GM12878 (cell line): ENCODE results near the gene SNAI3. TPM values are rescaled to one million over a fixed set of nuclear protein-coding genes. Genes with fewer than 3 reads are reported as not detected.

Source experiments
- ATAC-seq: fragments of 200-7000 bp; cut with Tn5 transposase; 3 replicates; pipeline ENCODE4 v1.9.1; 2020; ENCODE audit warnings: mild to moderate bottlenecking, moderate library complexity
- BruUV-seq: library from RNA; stranded (reverse); fragments of 400-500 nt; replicated peaks from 2 replicates; lab custom pipeline; 2021; lab: Mats Ljungman, UMichigan
- CTCF ChIA-PET: fragments of 300-600 bp; sonication (Branson Sonifier 250); formaldehyde crosslinking; extraction: SDS; loops from one replicate; lab custom pipeline; 2021; ENCODE audit warnings: inconsistent platforms; lab: Yijun Ruan, JAX
- POLR2A ChIA-PET: fragments of 350-600 bp; formaldehyde crosslinking; extraction: SDS; loops from one replicate; lab custom pipeline; 2021; ENCODE audit warnings: inconsistent platforms; lab: Charles Lee
- RAD21 ChIA-PET: fragments of 300-600 bp; sonication (Branson Sonifier 250); formaldehyde crosslinking; loops from one replicate; lab custom pipeline; 2023; ENCODE audit warnings: antibody characterized with exemption; ENCODE audit not compliant: unreplicated experiment; lab: Charles Lee
- SMC1A ChIA-PET: fragments of 300-600 bp; sonication (Branson Sonifier 250); formaldehyde crosslinking; loops from one replicate; lab custom pipeline; 2023; ENCODE audit not compliant: unreplicated experiment, uncharacterized antibody; lab: Charles Lee
- DNase-seq: peaks from one replicate; pipeline ENCODE4 v3.0.0-alpha.2; 2011; ENCODE audit warnings: low read depth, low spot score
- FAIRE-seq: peaks from 3 replicates; lab custom pipeline; 2011; peaks lifted over from hg19 to GRCh38; lab: Jason Lieb, UNC
- H2AFZ ChIP-seq: 2 replicates; pipeline ENCODE4 v1.6.0; 2011; ENCODE audit warnings: low read depth, low read length, control low read depth; ENCODE audit not compliant: control insufficient read depth
- H3K27ac ChIP-seq: 2 replicates; pipeline ENCODE4 v1.5.1; 2011; ENCODE audit warnings: control low read depth; ENCODE audit not compliant: control insufficient read depth, insufficient read depth
- H3K27me3 ChIP-seq, 2 experiments: replicated peaks in 1 of 2; 2 replicates each; pipeline versions ENCODE4 v1.6.0 to v1.6.1; 2011; ENCODE audit warnings: low read length in 1 of 2; ENCODE audit not compliant: control insufficient read depth in 2 of 2, insufficient read depth in 2 of 2
- H3K36me3 ChIP-seq, 2 experiments: 2 replicates each; pipeline ENCODE4 v1.5.1; 2011; ENCODE audit warnings: low read length in 1 of 2; ENCODE audit not compliant: control insufficient read depth in 2 of 2, insufficient read depth in 2 of 2
- H3K4me1 ChIP-seq: 2 replicates; pipeline ENCODE4 v1.6.1; 2011; ENCODE audit warnings: mild to moderate bottlenecking, low read length, moderate library complexity, mixed read lengths; ENCODE audit not compliant: control insufficient read depth, insufficient read depth
- H3K4me2 ChIP-seq: 2 replicates; pipeline ENCODE4 v1.6.0; 2011; ENCODE audit warnings: control low read depth; ENCODE audit not compliant: control insufficient read depth, insufficient read depth
- H3K4me3 ChIP-seq: fragments of 200-600 bp; sonication (generic); 2 replicates; pipeline ENCODE4 v1.5.1; 2016
- H3K79me2 ChIP-seq: 2 replicates; pipeline ENCODE4 v1.6.0; 2011; ENCODE audit warnings: low read length; ENCODE audit not compliant: control insufficient read depth, insufficient read depth
- H3K9ac ChIP-seq: 2 replicates; pipeline ENCODE4 v1.8.0; 2011; ENCODE audit warnings: low read length, control low read depth, mixed read lengths; ENCODE audit not compliant: control insufficient read depth, insufficient read depth
- H3K9me3 ChIP-seq: replicated peaks from 3 replicates; pipeline ENCODE4 v1.5.1; 2011; ENCODE audit warnings: mild to moderate bottlenecking, low read length; ENCODE audit not compliant: control insufficient read depth, insufficient read depth
- H4K20me1 ChIP-seq: 2 replicates; pipeline ENCODE4 v1.6.0; 2011; ENCODE audit not compliant: control insufficient read depth, insufficient read depth
- POLR2A ChIP-seq: IDR thresholded peaks from 2 replicates; pipeline ENCODE4 v1.6.1; 2011; ENCODE audit warnings: low read depth, mild to moderate bottlenecking, low read length
- RAD21 ChIP-seq: IDR thresholded peaks from 2 replicates; pipeline ENCODE4 v1.6.1; 2011; ENCODE audit warnings: mild to moderate bottlenecking, low read depth, low read length, moderate library complexity; ENCODE audit not compliant: insufficient read depth
- SUZ12 ChIP-seq: fragments of 200-600 bp; sonication (generic); IDR thresholded peaks from one replicate; pipeline ENCODE4 v1.6.1; 2018; ENCODE audit warnings: antibody characterized with exemption, mild to moderate bottlenecking; ENCODE audit not compliant: unreplicated experiment
- WGBS: methylation state at CpG from one replicate; pipeline ENCODE4 v1.1.6; 2016; ENCODE audit warnings: low lambda C conversion rate; ENCODE audit not compliant: insufficient replicate concordance, insufficient coverage; ENCODE audit errors: missing lambda C conversion rate; 5-methylcytosine and 5-hydroxymethylcytosine counted together
- in situ Hi-C: fragments of 300-500 bp; cut with MboI; formaldehyde crosslinking; loops from 9 replicates; pipeline ENCODE4 v1.14.3; 2018; ENCODE audit warnings: mixed read lengths
- intact Hi-C: fragments of 100-400 bp; cut with micrococcal nuclease; formaldehyde crosslinking; loops from one replicate; pipeline ENCODE4 v1.14.2; 2022; ENCODE audit not compliant: unreplicated experiment
- polyA plus RNA-seq, 11 experiments: library from polyadenylated mRNA; depleted of rRNA in 4 of 11; unstranded in 6 of 11; stranded (reverse) in 5 of 11; fragments of >200 nt; fragmentation: Nextera tagmentation in 4 of 11; fragmentation: Illumina TruSeq in 1 of 11; extraction: Ambion mirVana in 4 of 11; extraction: Trizol in 1 of 11; gene quantifications; 1 replicate in 1 of 11; 2 replicates in 10 of 11; pipeline versions ENCODE4 v1.2.1 to v1.2.3, GENCODE V29; 2011 to 2016; ENCODE audit warnings: inconsistent platforms in 2 of 11, missing spikeins in 2 of 11, low read depth in 1 of 11
- total RNA-seq, 4 experiments: library from RNA; depleted of rRNA in 3 of 4; stranded (reverse); fragments of >200 nt in 3 of 4; fragmentation: Illumina TruSeq in 1 of 4; extraction: Trizol in 1 of 4; gene quantifications; 2 replicates each; pipeline versions ENCODE4 v1.2.1 to v1.2.3, GENCODE V29; 2013 to 2021
- TF ChIP-seq, protein P1 (sequence below): fragments of 450-650 bp; IDR thresholded peaks from 2 replicates; pipeline ENCODE4 v1.6.1; 2017; ENCODE audit warnings: mild to moderate bottlenecking
- TF ChIP-seq, protein P2 (sequence below): fragments of 450-650 bp; IDR thresholded peaks from 2 replicates; pipeline ENCODE4 v1.6.1; 2016; ENCODE audit warnings: mild to moderate bottlenecking, moderate library complexity, borderline replicate concordance

Gene SNAI3
- total and polyA plus RNA-seq, 10 of the 15 experiments (the other 5 are each of a cell fraction or from before 2014, with no cell fraction given): 0.21 to 7.4 (median 3.0) TPM

DNA sequence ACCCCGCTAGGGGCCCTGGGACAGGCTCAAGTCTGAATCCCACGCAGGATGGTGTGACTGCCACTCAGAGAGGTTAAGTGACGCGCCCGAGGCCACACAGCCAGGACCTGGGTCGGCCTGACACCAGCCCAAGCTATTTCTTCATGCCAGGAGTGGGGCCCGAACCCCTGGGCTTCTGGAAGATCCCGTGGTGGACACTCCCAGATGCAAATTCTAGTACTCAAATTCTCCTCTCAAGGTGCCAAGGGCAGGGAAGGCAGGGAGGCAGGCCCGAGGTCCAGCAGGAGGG, 42.7 kb downstream of the SNAI3 start:
- TF ChIP-seq SUZ12 (no peak), RAD21 (no peak)
- TF ChIP-seq, protein P1, sequence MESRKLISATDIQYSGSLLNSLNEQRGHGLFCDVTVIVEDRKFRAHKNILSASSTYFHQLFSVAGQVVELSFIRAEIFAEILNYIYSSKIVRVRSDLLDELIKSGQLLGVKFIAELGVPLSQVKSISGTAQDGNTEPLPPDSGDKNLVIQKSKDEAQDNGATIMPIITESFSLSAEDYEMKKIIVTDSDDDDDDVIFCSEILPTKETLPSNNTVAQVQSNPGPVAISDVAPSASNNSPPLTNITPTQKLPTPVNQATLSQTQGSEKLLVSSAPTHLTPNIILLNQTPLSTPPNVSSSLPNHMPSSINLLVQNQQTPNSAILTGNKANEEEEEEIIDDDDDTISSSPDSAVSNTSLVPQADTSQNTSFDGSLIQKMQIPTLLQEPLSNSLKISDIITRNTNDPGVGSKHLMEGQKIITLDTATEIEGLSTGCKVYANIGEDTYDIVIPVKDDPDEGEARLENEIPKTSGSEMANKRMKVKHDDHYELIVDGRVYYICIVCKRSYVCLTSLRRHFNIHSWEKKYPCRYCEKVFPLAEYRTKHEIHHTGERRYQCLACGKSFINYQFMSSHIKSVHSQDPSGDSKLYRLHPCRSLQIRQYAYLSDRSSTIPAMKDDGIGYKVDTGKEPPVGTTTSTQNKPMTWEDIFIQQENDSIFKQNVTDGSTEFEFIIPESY: no peak
- 68% methylated on average over 8 of the region's 9 CpGs for WGBS
- in situ Hi-C loops: no loop called here
- Histone ChIP-seq H3K4me2 (no peak overlapping the region), H3K4me3 (no peak overlapping the region), H3K36me3 (peaks cover 2 to 4% of the 10 kb centered on the region in 2 experiments; a peak in 2 of 4 replicates), H3K27ac (no peak overlapping the region), H3K9me3 (no peaks in the 10 kb centered on the region), H3K9ac (no peak overlapping the region), H2AFZ (no peak overlapping the region), H3K79me2 (peaks cover 15% of the 10 kb centered on the region), H4K20me1 (0 out of 2 replicates have a peak, but pooled peaks cover 7% of the 10 kb centered on the region), H3K4me1 (peaks cover 16% of the 10 kb centered on the region), H3K27me3 (peaks cover 10 to 13% of the 10 kb centered on the region in 2 experiments)
- ChIA-PET SMC1A (no interaction called here), CTCF (no interaction called here), POLR2A (no interaction called here), RAD21 (no interaction called here)
- FAIRE-seq (no peak), ATAC-seq (no peak), DNase-seq (no peak)
- intact Hi-C loops: no loop called here
- no TSS peak for BruUV-seq

DNA sequence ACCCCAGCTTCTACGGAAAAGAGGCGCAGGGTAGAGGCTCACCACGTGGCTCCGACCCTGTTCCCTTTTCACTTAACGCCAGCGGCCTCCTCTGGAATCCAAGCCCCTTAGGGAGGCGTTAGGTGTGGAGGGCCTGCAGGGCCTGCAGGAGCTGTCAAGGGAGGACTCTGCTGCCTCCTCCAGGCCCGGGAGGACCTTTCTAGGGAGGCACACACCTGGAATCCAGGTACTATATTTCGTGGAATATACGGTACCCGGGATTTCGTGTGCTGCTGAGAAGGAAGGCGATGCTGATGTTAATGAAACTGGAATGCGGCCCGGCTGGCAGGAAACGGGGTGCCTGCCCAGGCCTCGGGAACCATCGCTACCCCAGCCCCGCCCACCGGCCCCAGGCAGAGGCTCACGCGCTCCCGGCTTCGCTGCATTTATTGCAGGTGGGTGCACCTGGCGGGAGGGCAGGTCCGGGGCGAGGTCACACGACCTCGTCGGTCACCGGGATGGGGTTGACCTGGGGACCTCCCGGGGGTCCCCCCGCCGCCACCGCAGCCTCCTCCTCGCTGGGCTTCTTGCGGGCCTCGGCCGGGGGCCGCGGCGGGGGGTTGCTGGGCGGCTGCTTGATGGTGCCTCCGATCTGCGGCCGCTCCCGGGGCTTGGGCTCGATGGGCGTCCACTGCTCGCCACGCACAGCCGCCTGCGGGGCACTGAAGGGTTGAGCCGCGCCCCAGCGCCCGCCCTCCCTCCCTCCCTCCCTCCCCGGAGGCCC, 43.2 kb downstream of the SNAI3 start:
- Histone ChIP-seq H3K27me3 (peaks cover 13 to 18% of the 10 kb centered on the region in 2 experiments), H3K4me2 (no peak overlapping the region), H3K9ac (no peak overlapping the region), H3K27ac (no peak overlapping the region), H2AFZ (no peak overlapping the region), H3K79me2 (peaks cover 11% of the 10 kb centered on the region), H4K20me1 (0 out of 2 replicates have a peak, but pooled peaks cover 7% of the 10 kb centered on the region), H3K9me3 (no peaks in the 10 kb centered on the region), H3K36me3 (peaks cover 2 to 4% of the 10 kb centered on the region in 2 experiments; a peak in 2 of 4 replicates), H3K4me1 (peaks cover 19% of the 10 kb centered on the region), H3K4me3 (no peak overlapping the region)
- SMC1A ChIA-PET: no interaction called here
- in situ Hi-C loops (no loop called here), intact Hi-C loops (no loop called here)
- ATAC-seq (no peak), FAIRE-seq (no peak), DNase-seq (no peak)
- peak; percentile 30; the same call in 1 of the 2 replicates for TF ChIP-seq POLR2A
- TF ChIP-seq, protein P2, sequence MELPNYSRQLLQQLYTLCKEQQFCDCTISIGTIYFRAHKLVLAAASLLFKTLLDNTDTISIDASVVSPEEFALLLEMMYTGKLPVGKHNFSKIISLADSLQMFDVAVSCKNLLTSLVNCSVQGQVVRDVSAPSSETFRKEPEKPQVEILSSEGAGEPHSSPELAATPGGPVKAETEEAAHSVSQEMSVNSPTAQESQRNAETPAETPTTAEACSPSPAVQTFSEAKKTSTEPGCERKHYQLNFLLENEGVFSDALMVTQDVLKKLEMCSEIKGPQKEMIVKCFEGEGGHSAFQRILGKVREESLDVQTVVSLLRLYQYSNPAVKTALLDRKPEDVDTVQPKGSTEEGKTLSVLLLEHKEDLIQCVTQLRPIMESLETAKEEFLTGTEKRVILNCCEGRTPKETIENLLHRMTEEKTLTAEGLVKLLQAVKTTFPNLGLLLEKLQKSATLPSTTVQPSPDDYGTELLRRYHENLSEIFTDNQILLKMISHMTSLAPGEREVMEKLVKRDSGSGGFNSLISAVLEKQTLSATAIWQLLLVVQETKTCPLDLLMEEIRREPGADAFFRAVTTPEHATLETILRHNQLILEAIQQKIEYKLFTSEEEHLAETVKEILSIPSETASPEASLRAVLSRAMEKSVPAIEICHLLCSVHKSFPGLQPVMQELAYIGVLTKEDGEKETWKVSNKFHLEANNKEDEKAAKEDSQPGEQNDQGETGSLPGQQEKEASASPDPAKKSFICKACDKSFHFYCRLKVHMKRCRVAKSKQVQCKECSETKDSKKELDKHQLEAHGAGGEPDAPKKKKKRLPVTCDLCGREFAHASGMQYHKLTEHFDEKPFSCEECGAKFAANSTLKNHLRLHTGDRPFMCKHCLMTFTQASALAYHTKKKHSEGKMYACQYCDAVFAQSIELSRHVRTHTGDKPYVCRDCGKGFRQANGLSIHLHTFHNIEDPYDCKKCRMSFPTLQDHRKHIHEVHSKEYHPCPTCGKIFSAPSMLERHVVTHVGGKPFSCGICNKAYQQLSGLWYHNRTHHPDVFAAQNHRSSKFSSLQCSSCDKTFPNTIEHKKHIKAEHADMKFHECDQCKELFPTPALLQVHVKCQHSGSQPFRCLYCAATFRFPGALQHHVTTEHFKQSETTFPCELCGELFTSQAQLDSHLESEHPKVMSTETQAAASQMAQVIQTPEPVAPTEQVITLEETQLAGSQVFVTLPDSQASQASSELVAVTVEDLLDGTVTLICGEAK: no peak
- RAD21 ChIA-PET: no interaction called here
- BruUV-seq: no TSS peak
- CTCF ChIA-PET: no interaction called here
- 89% methylated on average over 32 of the region's 58 CpGs for WGBS
- POLR2A ChIA-PET: no interaction called here
